GM11168 (cell line): Measurements from ENCODE around the gene SBF2.
"Not testable (repeated sequence)": the region's sequence is repeated elsewhere in the genome, so short reads cannot be mapped to it uniquely, and the experiment has no call there.

ENCODE experiments used
- in situ Hi-C: fragments of 300-500 bp; cut with MboI; formaldehyde crosslinking; loops from one replicate; pipeline ENCODE4 v1.12.0; 2022; ENCODE audit warnings: low sequenced_read_pairs; ENCODE audit not compliant: unreplicated experiment

Gene SBF2

DNA sequence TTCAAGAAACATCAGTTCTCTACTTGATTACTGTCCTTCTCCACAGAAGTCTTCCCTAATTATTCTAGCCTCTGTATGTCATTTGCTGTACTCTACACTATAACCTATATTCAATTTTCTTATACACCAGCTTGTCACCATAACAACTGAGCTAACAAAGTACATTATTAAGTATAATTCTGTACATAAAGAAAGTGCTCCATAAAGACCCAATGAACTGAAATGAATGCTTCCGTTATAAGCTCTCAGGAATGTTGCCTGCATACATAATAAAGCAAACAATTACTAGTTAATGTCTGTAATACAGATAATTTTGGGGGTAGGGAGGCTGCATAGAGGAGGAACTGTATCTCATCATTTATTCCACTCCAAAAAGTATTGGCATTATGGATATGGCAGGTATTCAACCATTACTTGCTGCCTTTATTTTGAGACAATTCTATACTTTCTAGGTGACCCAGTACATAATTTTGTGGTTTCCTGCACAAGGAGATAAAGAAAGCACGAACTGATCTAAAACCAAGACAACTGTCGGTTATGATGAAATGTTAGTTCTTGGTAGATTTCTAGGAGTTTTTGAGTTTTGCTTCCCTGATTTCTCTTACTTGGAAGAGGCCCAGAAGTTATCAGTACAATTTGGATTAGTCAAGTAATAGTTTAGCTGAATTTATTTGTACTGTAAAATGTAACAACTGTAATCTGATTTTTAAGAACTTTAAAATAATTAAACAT lies 202.5 kb downstream of the SBF2 start:
- in situ Hi-C loops, result no loop called here

DNA sequence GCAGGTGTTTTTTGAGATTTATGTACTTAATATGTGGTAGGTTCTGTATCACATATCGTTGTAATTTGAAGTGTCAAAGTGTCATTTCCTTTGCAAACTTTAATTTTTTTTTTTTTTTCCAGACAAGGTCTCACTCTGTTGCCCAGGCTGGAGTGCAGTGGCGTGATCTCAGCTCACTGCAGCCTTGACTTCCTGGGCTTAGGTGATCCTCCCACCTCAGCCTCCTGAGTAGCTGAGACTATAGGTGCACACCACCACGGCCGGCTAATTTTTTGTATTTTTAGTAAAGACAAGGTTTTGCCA lies 206.1 kb downstream of the SBF2 start:
- in situ Hi-C loops, result not testable (repeated sequence)

DNA sequence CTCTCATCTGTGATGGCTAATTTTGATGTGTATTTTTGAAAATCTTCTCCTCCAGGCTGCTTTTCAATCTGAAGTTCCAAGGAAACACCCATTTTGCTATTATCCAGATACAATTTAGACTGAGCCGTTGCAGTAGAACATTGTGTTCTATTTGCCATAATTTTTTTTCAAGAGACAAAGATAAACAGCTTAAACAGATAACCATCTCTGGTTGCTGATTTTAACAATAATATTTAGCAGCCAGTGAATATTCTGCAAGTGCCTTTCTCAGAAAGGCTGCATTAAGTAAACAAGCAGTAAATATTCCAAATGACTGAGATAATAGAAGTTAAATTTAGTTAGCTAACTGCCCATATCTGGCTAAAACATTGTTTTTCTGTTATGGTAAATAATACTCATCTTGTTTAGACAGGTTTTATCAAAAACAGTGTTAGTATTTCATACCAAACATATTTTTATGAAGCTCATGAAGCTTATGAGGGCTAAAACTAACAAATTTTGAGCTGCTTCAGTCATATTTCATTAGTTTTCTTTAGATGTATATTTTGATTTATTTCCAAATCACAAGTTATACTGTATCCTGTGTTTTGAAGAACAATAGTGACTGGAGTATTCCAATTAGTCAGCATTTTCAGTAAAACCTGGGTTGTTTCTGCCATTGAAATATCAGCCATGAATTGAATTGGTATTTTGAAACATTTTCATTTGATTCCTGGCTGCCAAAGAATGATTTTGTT lies 206.7 kb downstream of the SBF2 start:
- in situ Hi-C loops, result no loop called here

- in situ Hi-C loops, result no loop called here
These were observed 213.9 kb downstream of the SBF2 start for GRCh38 chr11:10080138-10080537.

DNA sequence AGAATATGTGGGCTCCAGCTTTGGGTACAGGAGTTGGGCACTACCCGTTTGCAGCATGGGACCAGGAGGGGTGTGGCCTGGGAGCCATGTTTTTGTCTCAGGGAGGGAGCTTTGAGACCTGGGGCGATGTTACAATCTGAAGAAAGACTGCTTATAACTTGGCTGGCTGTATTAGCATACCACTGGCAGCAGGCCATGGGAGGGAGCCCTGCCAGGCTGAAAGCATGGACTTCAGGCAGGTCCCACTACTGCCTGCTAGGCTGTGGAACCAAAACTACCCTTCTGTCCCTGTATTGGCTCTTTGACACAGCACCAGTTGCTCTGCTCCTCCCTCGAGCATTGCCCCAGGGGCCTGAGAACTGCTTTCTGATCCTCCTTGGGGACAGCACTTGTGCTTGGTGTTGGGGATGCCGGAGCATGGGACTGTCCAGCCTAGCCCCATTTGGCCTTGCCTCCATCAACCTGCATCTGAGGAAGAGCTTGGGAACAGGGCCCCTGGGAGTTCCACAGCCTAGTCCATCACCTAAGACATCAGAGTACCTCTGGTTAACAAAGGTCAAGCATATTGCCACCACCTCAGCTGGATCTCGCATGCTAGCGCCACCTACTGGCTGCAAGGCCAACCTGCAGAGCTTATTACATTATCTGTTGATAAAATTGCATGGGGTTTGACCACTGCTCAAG lies 217.4 kb downstream of the SBF2 start:
- in situ Hi-C loops, result loop anchor here (10.0 kb wide), 1 partner anchor 312 kb away; no protein-coding TSS in a partner anchor

- in situ Hi-C loops, result loop anchor here (10.0 kb wide), 1 partner anchor 310 kb away; no protein-coding TSS in a partner anchor
These were observed 218.9 kb downstream of the SBF2 start for GRCh38 chr11:10075141-10075540.

GRCh38 chr11:10072841-10073240 lies 221.2 kb downstream of the SBF2 start:
- in situ Hi-C loops, result loop anchor here (10.0 kb wide), 1 partner anchor 308 kb away; no protein-coding TSS in a partner anchor

GRCh38 chr11:10072142-10072541 lies 221.9 kb downstream of the SBF2 start:
- in situ Hi-C loops, result loop anchor here (10.0 kb wide), 1 partner anchor 307 kb away; no protein-coding TSS in a partner anchor

DNA sequence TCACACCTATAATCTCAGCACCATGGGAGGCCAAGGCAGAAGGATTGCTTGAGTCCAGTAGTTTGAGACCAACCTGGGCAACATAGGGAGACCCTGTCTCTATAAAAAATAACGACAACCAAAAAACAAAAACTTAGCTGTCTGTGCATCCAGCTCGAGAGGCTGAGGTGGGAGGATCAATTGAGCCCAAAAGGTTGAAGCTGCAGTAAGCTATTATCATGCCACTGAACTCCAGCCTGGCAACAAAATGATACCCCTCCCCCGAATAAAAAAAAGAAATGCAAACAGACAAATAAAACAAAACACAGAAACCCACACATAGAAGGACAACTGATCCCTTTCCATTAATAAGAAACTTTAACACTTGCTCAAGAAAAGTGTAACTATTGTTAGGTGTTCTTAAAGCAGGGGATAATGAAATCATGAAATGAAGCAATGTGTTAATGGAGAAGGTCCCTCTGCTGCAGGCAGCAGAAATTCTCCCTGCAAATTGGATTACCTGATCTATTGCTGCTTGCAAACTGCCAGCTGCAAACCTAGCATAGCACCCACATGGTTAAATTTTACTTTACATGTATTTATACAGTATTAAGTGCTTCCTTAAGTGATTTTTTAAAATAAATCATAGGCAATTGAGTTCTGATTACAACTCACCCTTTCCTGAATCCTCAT lies 226.3 kb downstream of the SBF2 start:
- in situ Hi-C loops, result no loop called here

DNA sequence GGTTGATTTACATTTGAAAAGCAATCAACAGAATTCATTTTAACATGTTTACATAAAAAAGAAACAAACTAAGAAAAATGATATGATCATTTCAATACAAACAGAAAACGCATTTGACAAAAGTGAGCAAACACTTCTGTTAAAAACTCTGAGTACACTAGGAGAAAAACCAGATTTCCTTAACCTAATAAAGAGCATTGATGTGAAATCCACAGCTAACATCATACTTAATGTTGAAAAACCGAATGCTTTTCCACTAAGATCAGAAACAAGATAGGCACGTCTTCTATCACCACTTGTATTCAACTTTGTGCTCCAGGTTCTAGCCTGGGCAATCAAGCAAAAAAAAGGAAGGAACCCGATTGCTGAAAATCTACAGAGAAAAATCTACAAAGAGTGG lies 227.6 kb downstream of the SBF2 start:
- in situ Hi-C loops, result no loop called here

GRCh38 chr11:10064828-10065227 lies 229.2 kb downstream of the SBF2 start:
- in situ Hi-C loops, result no loop called here

DNA sequence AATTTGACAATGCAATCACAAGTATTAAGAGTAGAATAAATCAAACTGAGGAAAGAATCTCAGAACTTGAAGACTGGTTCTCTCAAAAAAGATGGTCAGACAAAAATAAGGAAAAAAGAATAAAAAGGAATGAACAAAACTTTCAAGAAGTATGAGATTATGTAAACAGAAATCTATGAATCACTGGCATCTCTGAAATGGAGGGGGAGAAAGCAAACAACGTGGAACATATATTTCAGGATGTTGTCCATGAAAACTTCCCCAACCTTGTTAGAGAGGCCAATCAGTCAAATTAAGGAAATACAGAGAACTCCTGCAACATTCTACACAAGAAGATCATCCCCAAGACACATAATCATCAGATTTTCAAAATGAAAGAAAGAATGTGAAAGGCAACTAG lies 235.7 kb downstream of the SBF2 start:
- in situ Hi-C loops, result no loop called here

- in situ Hi-C loops, result no loop called here
These were observed 242.0 kb downstream of the SBF2 start for GRCh38 chr11:10051868-10052586.

GRCh38 chr11:10050561-10050960 lies 243.5 kb downstream of the SBF2 start:
- in situ Hi-C loops, result no loop called here

- in situ Hi-C loops, result no loop called here
These were observed 244.3 kb downstream of the SBF2 start for GRCh38 chr11:10049756-10050155.

DNA sequence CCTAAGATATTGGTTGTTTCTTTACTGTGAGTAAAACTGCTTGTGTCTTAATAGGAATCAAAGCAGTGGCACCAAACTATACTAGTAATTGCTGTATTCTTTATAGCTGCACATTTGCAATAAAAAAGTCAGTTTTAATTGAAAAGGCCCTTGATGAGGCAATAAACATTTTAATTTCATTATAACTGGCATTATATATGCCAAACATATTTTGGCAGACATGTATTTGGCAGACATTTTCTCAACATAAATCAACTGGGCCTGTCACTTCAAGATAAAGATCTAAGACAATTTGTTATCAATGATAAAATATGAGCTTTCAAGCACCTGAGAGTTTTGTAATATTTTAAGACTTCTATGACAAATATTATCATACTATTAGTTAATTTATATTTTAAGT lies 245.7 kb downstream of the SBF2 start:
- in situ Hi-C loops, result no loop called here

GRCh38 chr11:10044618-10045017 lies 249.4 kb downstream of the SBF2 start:
- in situ Hi-C loops, result no loop called here

DNA sequence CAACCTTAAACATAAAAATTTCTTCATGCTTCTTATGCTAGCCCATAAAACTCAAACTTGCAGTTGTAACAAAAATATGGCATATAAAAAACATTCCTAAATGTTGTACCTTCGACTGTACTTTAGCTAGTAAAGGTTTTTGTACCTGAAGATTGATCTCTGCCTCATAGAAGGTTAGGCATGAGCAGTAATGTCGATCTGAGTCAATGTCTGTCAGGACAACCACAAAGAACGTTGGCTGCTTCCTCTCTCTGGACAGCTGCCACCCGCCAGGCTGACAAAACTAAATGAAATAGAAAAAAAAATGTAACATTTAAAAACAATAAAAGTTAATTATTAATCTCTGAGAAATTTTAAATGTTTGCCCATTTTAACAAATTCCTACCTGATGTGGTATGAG lies 251.3 kb downstream of the SBF2 start:
- in situ Hi-C loops, result no loop called here

DNA sequence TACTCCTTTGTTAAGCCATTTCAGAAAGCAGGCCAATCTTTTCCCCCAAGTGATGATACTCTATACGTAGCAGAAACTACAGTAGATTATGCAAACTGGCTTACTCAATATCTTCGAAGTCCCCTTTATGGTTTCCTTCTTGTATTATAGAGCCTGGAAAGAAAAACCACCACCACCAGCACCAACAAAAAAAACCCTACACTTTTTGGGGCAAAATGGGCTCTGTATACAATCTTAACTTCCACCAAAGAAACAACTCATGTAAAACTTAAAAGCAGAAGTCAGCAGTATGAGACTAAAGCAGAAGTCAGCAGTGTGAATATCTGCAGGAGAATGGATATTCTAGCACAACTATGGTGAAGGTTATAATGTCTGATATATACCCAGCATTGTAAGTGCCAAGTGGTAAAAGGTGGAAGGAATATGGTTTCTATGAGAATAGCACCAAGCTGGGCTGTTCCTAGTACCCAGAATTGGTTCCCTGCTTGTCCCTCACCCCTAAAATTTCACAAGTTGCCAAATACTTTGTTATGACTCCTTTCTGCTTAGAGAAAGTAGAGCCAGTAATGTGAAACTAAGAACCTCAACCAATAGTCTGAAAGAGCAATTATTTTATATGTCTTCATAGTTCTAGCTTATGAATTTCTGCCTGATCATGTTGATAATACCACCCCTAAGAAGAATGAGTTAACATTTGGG lies 252.1 kb downstream of the SBF2 start:
- in situ Hi-C loops, result no loop called here
